GM21576 (cell line): Measurements from ENCODE around the gene RPGR.

Experiments used
- ATAC-seq: cut with Tn5 transposase; IDR thresholded peaks from one replicate; pipeline ENCODE4 v1.9.1; 2021; ENCODE audit warnings: mild to moderate bottlenecking, moderate library complexity; ENCODE audit not compliant: unreplicated experiment

Gene RPGR

DNA sequence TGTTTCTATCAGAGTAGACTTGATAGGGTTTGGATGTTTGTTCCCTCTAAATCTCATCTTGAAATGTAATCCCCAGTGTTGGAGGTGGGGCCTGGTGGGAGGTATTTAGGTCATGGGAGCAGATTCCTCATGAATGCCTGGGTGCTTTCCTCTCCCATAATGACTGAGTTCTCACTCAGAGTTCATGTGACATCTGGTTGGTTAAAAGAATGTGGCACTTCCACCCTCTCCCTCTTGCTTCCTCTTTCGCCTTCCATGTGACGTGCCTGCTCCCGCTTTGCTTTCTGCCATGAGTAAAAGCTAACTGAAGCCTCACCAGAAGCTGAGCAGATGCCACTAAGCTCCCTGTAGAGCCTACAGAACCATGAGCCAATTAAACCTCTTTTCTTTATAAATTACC lies 59.3 kb downstream of the RPGR start:
- ATAC-seq: no peak

- ATAC-seq: no peak
These were observed 64.3 kb downstream of the RPGR start for GRCh38 chrX:38262715-38263620.

- ATAC-seq: no peak
These were observed 67.1 kb downstream of the RPGR start for GRCh38 chrX:38260231-38260630.

DNA sequence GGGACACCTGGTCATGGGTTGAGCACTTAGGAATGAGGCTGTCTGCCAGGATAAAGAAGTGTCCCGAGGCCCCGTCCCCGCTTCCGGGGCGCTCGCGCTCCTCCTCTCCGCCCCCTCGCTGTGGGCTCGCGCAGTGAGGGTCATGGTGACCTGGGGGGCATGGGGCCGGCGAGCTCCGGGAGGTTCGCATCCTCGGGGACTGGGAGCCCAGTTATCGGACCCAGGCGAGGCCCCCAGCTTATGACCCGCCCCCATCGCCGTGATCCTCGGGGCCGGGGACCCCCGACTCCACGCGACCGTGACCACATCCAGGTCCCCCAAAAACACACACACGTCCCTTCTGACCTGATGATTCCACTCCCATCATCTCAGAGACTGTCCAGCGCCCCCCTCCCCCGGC lies 71.3 kb downstream of the RPGR start:
- ATAC-seq: no peak

GRCh38 chrX:38249965-38250364 lies 77.3 kb downstream of the RPGR start:
- ATAC-seq: no peak

GRCh38 chrX:38247051-38247450 lies 80.3 kb downstream of the RPGR start:
- ATAC-seq: no peak

DNA sequence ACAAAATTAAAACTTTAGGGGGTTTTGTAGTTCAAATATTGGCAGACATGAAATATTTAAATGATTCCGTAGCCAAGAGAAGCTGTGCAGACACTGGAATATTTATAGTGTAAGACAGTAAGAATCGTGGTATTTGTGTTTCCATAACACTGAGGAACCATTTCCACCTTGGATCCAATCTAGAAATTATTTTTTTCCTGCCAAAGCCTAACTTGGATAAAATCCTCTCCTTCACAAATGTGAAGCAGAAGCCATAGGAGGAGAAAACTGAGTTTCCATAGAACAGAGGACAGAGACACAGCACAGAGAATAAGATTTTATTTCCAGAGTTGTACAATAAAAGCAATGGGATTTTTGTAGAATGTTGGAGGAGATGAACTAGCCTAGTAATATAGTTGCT lies 86.8 kb downstream of the RPGR start:
- no peak for ATAC-seq

- ATAC-seq: no peak
These were observed 90.3 kb downstream of the RPGR start for GRCh38 chrX:38236901-38237615.

DNA sequence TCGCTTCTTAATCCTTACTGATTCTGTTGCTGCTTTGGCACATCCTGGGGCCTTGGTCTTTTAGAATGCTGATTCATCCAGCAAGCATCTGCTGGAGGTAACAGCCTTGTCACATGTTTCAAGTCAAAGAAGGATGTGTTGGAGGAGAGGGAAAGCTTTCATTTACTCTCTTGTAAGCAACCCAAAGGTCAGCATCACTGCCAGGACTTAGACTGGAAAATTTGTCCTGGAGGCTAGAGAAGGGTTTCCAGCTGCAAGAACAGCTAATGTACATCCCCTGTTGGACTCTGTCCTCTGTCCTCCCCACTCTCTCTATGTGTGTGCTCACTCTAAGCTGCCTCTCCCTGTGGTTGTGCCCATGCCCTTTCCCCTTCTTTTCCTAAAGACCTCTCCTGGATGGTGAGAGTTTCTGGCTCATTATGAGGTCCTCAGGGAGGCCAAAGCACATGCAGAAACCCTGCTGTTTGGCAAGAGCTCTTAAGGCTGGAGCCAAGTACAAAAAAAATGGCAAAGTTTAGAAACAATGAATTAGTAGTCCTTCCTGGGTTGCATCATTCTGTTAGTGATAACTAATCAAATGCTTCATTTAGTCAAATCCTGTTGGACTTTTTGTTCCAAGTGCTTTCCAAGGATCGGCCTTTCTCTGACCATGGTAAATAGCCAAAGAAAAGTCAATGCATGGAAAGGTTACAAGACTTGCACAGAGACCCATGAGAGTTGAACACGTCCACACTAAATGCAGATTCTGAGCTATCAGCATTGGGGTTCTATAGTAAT lies 93.2 kb downstream of the RPGR start:
- ATAC-seq: no peak

GRCh38 chrX:38232079-38232686 lies 95.1 kb downstream of the RPGR start:
- ATAC-seq: no peak

- no peak for ATAC-seq
These were observed 102.2 kb downstream of the RPGR start for GRCh38 chrX:38225093-38225492.

DNA sequence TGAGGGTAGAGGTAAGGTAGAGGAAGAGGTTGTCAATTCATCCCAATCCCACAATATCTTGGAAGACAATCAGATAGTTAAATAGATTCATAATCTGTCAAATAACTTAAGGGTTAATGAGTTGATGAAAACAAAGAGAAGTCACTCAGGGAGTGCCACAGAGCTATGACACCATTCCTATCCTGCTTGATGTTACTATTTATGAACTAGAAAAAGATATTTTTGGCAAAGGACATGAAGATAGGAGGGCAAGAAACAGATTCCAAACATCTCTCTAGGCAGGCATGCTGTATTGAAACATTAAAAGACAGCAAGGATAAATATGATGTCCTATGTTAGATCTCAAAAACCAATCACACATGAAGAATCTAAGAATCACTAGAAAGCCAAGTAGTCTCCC lies 103.1 kb downstream of the RPGR start:
- ATAC-seq: no peak

- ATAC-seq: no peak
These were observed 105.8 kb downstream of the RPGR start for GRCh38 chrX:38221391-38221929.

DNA sequence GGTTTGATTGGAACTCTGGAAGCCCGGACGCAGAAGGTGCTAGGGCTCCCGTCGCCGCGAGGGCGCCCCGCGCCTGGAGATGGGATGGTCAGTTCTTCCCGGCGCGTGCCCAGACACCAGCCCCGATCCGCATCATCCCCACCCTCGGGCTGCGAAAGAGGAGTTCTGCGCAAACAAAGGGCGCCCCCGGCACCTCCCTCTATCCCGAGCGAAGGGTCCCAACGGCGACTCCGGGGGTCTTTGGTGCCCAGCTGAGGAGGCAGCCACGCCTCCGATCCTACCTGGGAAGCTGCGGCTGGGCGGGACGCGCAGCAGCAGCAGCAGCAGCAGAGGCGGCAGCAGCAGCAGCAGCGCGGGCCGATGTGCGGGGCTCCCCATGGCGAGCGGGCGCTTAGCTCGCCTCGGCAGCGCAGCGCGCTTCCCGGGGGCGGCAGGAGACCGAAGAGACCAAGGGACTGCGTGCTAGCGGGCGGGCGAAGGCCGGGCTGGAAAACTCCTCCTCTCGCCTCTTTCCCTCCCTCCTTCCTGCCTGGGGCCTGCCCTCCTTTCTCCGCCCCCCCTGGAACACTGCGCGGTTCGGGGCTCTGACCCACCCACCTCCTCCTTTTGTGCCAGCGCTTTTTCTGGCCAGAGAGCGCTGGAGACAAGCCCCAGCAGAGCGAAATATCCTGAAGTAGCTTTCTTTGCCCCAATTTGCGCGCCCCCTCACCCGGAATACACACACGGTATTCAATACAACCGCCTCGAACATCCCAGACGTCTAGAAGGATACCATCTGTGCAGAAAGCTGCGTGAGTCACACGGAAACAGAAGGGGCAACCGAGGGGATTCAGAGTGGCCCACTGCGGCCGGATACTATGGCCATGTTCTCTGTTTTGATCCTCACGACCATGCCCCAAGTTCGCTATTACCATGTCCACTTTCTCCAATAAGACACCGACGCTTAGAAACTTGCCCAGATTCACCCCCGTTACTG lies 106.6 kb downstream of the RPGR start, which contains the start of gene SRPX:
SRPX (minus strand) TSS at position 457 of the 976 bp plus-strand sequence; CDS start at position 378, 79 bp downstream.
- ATAC-seq: no peak

GRCh38 chrX:38220024-38220414 lies 107.3 kb downstream of the RPGR start:
- no peak for ATAC-seq
